Activated CD4-positive, CD25-positive, alpha-beta regulatory T cell (primary cell): Measurements from ENCODE around the gene HOXC10.

Source experiments
- DNase-seq, 4 experiments: peaks; one replicate each; lab custom pipeline; 2025; lab: John Stamatoyannopoulos, UW

HOXC10 gene

GRCh38 chr12:54003625-54004024, 18.7 kb downstream of the HOXC10 start:
- no peak for DNase-seq

GRCh38 chr12:54004063-54004840, 19.3 kb downstream of the HOXC10 start:
- no peak for DNase-seq

GRCh38 chr12:54004841-54005530, 20.0 kb downstream of the HOXC10 start:
- DNase-seq = no peak

GRCh38 chr12:54005531-54005852, 20.5 kb downstream of the HOXC10 start:
- DNase-seq = no peak

DNA sequence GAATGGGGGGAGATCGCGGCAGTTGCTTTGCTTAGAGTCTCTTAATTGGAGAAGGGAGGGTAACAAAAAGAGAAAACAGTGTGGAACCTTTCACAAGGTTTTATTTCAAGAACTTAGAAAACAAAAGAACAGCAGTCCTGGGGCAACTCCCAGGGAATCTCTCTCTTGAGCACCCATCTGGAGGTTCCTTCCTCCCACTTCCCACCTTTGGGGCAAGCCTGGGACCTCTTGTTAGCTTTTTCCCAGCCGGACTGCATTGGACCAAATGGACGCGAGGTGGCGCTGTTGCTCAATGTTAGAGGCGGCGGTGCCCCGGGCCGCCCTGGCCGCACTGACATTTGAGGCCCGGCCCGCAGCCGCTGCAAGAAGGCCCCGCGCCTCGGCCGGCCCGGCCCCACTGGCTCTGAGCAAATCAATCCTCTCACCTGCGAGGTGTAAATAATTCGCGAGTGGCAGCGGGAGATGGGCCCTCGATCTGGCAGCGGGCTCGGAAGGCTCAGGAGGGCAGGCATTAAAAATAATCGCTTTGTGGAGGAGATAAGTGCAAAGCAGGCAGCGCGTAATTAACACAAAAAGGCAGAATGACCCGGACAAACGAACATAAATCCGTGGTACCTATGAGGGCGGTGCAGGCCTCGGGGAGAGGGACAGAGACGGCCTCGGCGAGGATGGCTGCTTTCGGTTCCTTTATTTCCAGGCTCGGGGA, 21.1 kb downstream of the HOXC10 start:
- peak; percentile 61 to 83 (median 72) for DNase-seq

DNA sequence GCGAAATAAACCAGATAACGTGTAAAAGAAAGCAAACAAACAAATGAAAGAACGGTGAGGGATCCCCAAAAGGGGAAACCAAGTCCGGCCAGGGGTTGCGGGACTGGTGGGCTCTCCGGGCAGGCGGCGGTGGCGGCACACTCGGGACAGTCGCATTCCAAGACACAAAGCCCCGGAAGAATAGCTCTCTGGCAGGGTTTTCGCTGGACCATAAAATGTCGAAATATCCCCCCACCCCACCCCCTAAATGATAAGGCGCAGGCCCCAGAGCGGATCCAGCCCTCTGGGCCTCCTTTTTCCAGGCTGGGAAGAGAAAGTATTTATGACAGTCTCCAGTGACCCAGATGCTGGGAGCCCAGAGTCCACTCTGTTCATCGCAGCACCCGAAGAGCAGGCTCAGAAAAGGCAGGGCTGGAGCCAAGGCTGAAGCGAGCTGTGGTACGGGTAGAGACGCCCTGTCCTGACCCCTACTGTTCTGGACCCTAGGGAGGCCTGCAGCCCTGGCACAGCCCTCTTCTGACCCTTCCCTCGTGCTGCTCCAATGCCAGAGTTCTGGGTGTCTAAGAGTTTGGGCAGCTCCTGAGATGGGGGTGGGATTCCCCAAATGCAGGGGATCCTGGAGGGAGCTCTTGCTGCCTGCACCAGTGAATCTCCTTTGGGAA, 21.7 kb downstream of the HOXC10 start:
- no peak for DNase-seq

GRCh38 chr12:54007538-54008259, 22.8 kb downstream of the HOXC10 start:
- no peak for DNase-seq

GRCh38 chr12:54008260-54008552, 23.3 kb downstream of the HOXC10 start:
- DNase-seq = no peak

DNA sequence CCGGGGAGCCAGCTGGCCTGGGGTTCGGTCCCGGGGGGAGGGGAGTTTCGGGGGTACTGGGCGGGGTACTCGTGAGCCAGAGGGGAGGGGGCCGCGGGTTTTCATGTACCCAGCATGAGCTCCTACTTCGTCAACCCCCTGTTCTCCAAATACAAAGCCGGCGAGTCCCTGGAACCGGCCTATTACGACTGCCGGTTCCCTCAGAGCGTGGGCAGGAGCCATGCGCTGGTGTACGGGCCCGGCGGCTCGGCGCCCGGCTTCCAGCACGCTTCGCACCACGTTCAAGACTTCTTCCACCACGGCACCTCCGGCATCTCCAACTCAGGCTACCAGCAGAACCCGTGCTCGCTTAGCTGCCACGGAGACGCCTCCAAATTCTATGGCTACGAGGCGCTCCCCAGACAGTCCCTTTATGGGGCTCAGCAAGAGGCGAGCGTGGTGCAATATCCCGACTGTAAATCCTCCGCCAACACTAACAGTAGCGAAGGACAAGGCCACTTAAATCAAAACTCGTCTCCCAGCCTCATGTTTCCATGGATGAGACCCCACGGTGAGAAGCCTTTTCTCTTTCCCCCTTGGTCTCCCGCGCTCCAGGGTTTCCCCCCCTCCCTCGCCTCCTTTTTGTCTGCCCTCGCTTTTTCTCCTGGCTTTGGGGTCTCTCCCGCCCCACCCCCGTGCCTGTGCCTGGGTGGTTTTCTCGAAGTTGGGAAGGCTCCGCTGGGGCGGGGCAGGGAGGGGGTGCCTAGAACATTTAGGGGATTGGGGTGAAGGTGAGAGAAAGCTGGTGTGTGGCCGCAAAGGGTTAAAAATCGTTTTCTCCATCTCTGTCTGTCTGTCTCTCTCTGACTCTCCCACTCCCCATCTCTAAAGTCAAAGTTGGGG, 24.5 kb downstream of the HOXC10 start:
- no peak for DNase-seq

- no peak for DNase-seq
Observed at GRCh38 chr12:54010053-54010971, 25.4 kb downstream of the HOXC10 start.

DNA sequence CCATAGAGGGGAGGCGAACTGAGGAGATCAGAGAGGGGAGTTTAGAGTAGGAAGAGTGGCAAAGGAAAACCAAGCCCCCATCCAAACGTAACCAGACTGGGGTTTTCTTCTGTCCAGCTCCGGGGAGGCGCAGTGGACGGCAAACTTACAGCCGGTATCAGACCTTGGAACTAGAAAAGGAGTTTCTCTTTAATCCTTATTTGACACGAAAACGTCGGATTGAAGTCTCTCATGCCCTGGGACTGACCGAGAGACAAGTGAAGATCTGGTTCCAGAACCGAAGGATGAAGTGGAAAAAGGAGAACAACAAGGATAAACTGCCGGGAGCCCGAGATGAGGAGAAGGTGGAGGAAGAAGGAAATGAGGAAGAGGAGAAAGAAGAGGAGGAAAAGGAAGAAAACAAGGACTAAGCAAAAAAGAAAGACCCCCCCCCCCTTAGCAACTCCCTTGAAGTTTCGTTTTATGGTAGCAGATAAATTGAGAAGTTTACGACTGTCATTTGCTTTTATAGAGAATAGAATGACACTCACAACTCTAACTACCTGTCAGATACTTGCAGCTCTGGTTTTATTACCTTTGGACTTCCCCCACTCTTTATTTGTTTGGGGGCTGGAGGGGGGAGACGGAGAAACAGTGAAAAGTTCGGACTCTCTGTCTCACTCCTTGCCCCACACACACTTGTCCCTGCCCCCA, 26.2 kb downstream of the HOXC10 start:
- DNase-seq = no peak

GRCh38 chr12:54011665-54012532, 27.0 kb downstream of the HOXC10 start:
- no peak for DNase-seq

- no peak for DNase-seq
Observed at GRCh38 chr12:54012631-54013409, 27.9 kb downstream of the HOXC10 start.

- DNase-seq = no peak
Observed at GRCh38 chr12:54014377-54015017, 29.6 kb downstream of the HOXC10 start.

DNA sequence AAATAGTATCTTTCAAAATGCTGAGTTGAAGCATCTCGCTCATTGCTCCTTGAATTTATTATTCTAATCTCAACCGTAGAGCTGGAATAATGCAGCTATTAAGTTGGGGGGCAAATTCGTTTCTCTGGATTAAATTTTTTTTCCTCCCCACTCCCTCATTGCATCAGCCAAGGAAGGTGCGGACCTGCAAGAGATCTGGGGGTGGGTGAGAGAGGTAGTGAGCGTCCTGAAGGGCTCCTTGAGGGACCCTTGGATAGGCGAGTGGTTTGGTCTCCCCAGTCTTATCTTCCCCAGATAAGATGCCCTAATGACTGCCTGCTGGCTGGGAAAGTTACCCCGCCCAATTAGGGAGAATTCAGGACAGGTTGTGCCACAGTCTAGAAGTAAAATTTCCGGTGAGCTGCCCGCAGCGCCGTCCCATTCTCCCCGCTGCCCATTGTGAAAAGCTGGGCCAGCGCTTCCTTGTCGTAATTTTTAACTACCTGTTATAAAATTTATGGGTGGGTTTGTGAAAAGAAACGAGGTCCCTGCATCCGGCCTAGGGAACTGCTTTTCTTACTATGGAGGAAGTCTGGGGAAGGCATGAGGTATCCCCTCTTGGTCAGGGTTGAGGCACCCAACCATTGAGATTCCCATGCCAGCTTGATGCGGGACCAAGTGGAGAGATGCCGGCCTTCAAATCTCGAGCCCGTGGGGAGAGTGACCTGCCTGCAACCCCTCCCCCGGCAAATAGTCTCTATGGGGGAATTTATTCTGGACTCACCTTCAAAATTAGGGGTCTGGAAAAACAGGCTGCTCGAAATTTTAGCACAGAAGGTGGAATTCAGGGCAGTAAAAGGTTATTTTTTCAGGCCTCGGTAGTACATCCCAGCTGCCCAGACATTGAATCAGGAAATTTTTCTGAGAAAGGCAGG, 30.3 kb downstream of the HOXC10 start:
- DNase-seq = no peak

GRCh38 chr12:54016051-54016450, 31.1 kb downstream of the HOXC10 start:
- no peak for DNase-seq
